ENCODE data around the gene BNIPL.

The BNIPL gene

GRCh38 chr1:151010346-151010726, 26.1 kb upstream of the BNIPL start:
- no peaks in the 10 kb centered on the region for H3K27me3 ChIP-seq (replicated peaks; ENCODE audit: control insufficient read depth, insufficient read depth, low read length)
- TF ChIP-seq CTCF (IDR thresholded peaks at IDR 0.05; ENCODE audit: insufficient read depth, low read length, poor library complexity, severe bottlenecking), result no peak
- no peaks in the 10 kb centered on the region for H3K36me3 ChIP-seq (ENCODE audit: control insufficient read depth, insufficient read depth, low read length)
- no peak for DNase-seq (ENCODE audit: extremely low read depth, insufficient read length)
- no peak overlapping the region for H3K4me3 ChIP-seq (replicated peaks; ENCODE audit: low read depth, low read length)

- Histone ChIP-seq H3K4me3 (replicated peaks; ENCODE audit: low read depth, low read length) (no peak overlapping the region), H3K27me3 (replicated peaks; ENCODE audit: control insufficient read depth, insufficient read depth, low read length) (no peaks in the 10 kb centered on the region), H3K36me3 (ENCODE audit: control insufficient read depth, insufficient read depth, low read length) (no peaks in the 10 kb centered on the region)
- DNase-seq (ENCODE audit: extremely low read depth, insufficient read length), result no peak
- TF ChIP-seq CTCF (IDR thresholded peaks at IDR 0.05; ENCODE audit: insufficient read depth, low read length, poor library complexity, severe bottlenecking), result no peak
These were observed 25.1 kb upstream of the BNIPL start for GRCh38 chr1:151011154-151011850.

- Histone ChIP-seq H3K36me3 (ENCODE audit: control insufficient read depth, insufficient read depth, low read length) (no peaks in the 10 kb centered on the region), H3K27me3 (replicated peaks; ENCODE audit: control insufficient read depth, insufficient read depth, low read length) (no peaks in the 10 kb centered on the region), H3K4me3 (replicated peaks; ENCODE audit: low read depth, low read length) (no peak overlapping the region)
- DNase-seq (ENCODE audit: extremely low read depth, insufficient read length), result no peak
- no peak for TF ChIP-seq CTCF (IDR thresholded peaks at IDR 0.05; ENCODE audit: insufficient read depth, low read length, poor library complexity, severe bottlenecking)
These were observed 23.5 kb upstream of the BNIPL start for GRCh38 chr1:151012684-151013471.

- H3K4me3 ChIP-seq (replicated peaks; ENCODE audit: low read depth, low read length), result no peak overlapping the region
- no peak for TF ChIP-seq CTCF (IDR thresholded peaks at IDR 0.05; ENCODE audit: insufficient read depth, low read length, poor library complexity, severe bottlenecking)
- DNase-seq (ENCODE audit: extremely low read depth, insufficient read length), result no peak
- H3K36me3 ChIP-seq (ENCODE audit: control insufficient read depth, insufficient read depth, low read length), result no peaks in the 10 kb centered on the region
- H3K27me3 ChIP-seq (replicated peaks; ENCODE audit: control insufficient read depth, insufficient read depth, low read length), result no peaks in the 10 kb centered on the region
These were observed 22.9 kb upstream of the BNIPL start for GRCh38 chr1:151013518-151013917.

- peaks cover 7% of the 10 kb centered on the region for H3K36me3 ChIP-seq (ENCODE audit: control insufficient read depth, insufficient read depth, low read length)
- DNase-seq (ENCODE audit: extremely low read depth, insufficient read length), result peak; percentile 31
- TF ChIP-seq CTCF (IDR thresholded peaks at IDR 0.05; ENCODE audit: insufficient read depth, low read length, poor library complexity, severe bottlenecking), result peak; percentile 82
- H3K27me3 ChIP-seq (replicated peaks; ENCODE audit: control insufficient read depth, insufficient read depth, low read length), result no peaks in the 10 kb centered on the region
- no peak overlapping the region for H3K4me3 ChIP-seq (replicated peaks; ENCODE audit: low read depth, low read length)
These were observed 11.7 kb upstream of the BNIPL start for GRCh38 chr1:151024540-151025146.
